Keratinocyte (primary cell): ENCODE measurements around the gene TBC1D7. TPM values are rescaled to one million over a fixed set of nuclear protein-coding genes. Genes with fewer than 3 reads are reported as not detected.
"Not testable (repeated sequence)": the region's sequence is repeated elsewhere in the genome, so short reads cannot be mapped to it uniquely, and the experiment has no call there.

Experiments
- DNase-seq: peaks from one replicate; pipeline ENCODE4 v3.0.0-alpha.2; 2011; ENCODE audit warnings: low read depth, missing footprints, low spot score
- FAIRE-seq: peaks from 2 replicates; lab custom pipeline; 2011; peaks lifted over from hg19 to GRCh38; lab: Jason Lieb, UNC
- H2AFZ ChIP-seq: 2 replicates; pipeline ENCODE4 v1.6.0; 2012; ENCODE audit warnings: low read length, control low read depth, inconsistent platforms; ENCODE audit not compliant: control insufficient read depth
- H3K27ac ChIP-seq: 2 replicates; pipeline ENCODE4 v1.5.1; 2011; ENCODE audit warnings: low read length; ENCODE audit not compliant: control insufficient read depth, insufficient read depth
- H3K27me3 ChIP-seq: 3 replicates; pipeline ENCODE4 v1.6.0; 2011; ENCODE audit warnings: low read length; ENCODE audit not compliant: control insufficient read depth, insufficient read depth; ENCODE audit errors: extremely low read depth
- H3K36me3 ChIP-seq, 2 experiments: 2 replicates in 1 of 2; 3 replicates in 1 of 2; pipeline ENCODE4 v1.5.1; 2011; ENCODE audit warnings: low read length in 2 of 2, mild to moderate bottlenecking in 1 of 2; ENCODE audit not compliant: control insufficient read depth in 2 of 2, insufficient read depth in 2 of 2; ENCODE audit errors: extremely low read depth in 1 of 2
- H3K4me1 ChIP-seq: 3 replicates; pipeline ENCODE4 v1.5.1; 2011; ENCODE audit warnings: low read length; ENCODE audit not compliant: control insufficient read depth, insufficient read depth; ENCODE audit errors: extremely low read depth
- H3K4me2 ChIP-seq: 3 replicates; pipeline ENCODE4 v1.6.0; 2011; ENCODE audit warnings: low read depth, low read length; ENCODE audit not compliant: control insufficient read depth, insufficient read depth; ENCODE audit errors: extremely low read depth
- H3K4me3 ChIP-seq, 3 experiments: fragments of 200-600 bp in 1 of 3; sonication (generic) in 1 of 3; 2 replicates in 2 of 3; 3 replicates in 1 of 3; pipeline ENCODE4 v1.5.1; 2011 to 2016; ENCODE audit warnings: low read length in 3 of 3, mild to moderate bottlenecking in 3 of 3, control low read depth in 2 of 3, inconsistent platforms in 1 of 3, low read depth in 1 of 3, mixed read lengths in 1 of 3, mixed run types in 1 of 3, moderate library complexity in 1 of 3; ENCODE audit not compliant: control insufficient read depth in 2 of 3, insufficient read depth in 2 of 3; ENCODE audit errors: extremely low read depth in 1 of 3
- H3K79me2 ChIP-seq: 2 replicates; pipeline ENCODE4 v1.6.0; 2012; ENCODE audit warnings: low read length; ENCODE audit not compliant: control insufficient read depth, insufficient read depth
- H3K9ac ChIP-seq: 3 replicates; pipeline ENCODE4 v1.6.0; 2011; ENCODE audit warnings: low read length; ENCODE audit not compliant: control insufficient read depth, insufficient read depth; ENCODE audit errors: extremely low read depth
- H3K9me1 ChIP-seq: 3 replicates; pipeline ENCODE4 v1.6.0; 2011; ENCODE audit warnings: low read length; ENCODE audit not compliant: control insufficient read depth, insufficient read depth; ENCODE audit errors: extremely low read depth
- H3K9me3 ChIP-seq: 2 replicates; pipeline ENCODE4 v1.5.1; 2012; ENCODE audit warnings: low read depth, low read length; ENCODE audit not compliant: control insufficient read depth
- H4K20me1 ChIP-seq: 3 replicates; pipeline ENCODE4 v1.6.0; 2011; ENCODE audit warnings: low read length; ENCODE audit not compliant: control insufficient read depth, insufficient read depth; ENCODE audit errors: extremely low read depth
- EZH2 ChIP-seq: IDR thresholded peaks from one replicate; pipeline ENCODE4 v1.6.1; 2012; ENCODE audit warnings: inconsistent platforms, mild to moderate bottlenecking, low read length, moderate library complexity
- dilution Hi-C: fragments of 300-500 bp; cut with MboI; formaldehyde crosslinking; loops from one replicate; pipeline ENCODE4 v1.7.0; 2020; ENCODE audit warnings: low sequenced_read_pairs; ENCODE audit not compliant: extremely low pct_ligation_motif_present
- polyA plus RNA-seq, 5 experiments: library from polyadenylated mRNA; depleted of rRNA in 3 of 5; stranded (reverse) in 3 of 5; stranded (forward) in 1 of 5; unstranded in 1 of 5; fragments of >200 nt; gene quantifications; 1 replicate in 1 of 5; 2 replicates in 3 of 5; 3 replicates in 1 of 5; pipeline versions ENCODE4 v1.2.1 to v1.2.3, GENCODE V29; 2011 to 2012; ENCODE audit warnings: missing spikeins in 2 of 5, low read depth in 1 of 5, low replicate concordance in 1 of 5
- TF ChIP-seq, protein P1 (sequence below), 3 experiments: IDR thresholded peaks in 1 of 3; conservative IDR thresholded peaks in 1 of 3; optimal IDR thresholded peaks in 1 of 3; 2 replicates in 2 of 3; 3 replicates in 1 of 3; pipeline versions ENCODE3 to v1.5.1; 2011; ENCODE audit warnings: low read length in 3 of 3, mild to moderate bottlenecking in 3 of 3, moderate library complexity in 2 of 3, control low read depth in 1 of 3, inconsistent platforms in 1 of 3; ENCODE audit not compliant: insufficient read depth in 2 of 3; ENCODE audit errors: extremely low read depth in 1 of 3

The TBC1D7 gene
- polyA plus RNA-seq, 1 donor (not counting 4 experiments of a cell fraction or from before 2014, with no cell fraction given): 30.4 TPM

DNA sequence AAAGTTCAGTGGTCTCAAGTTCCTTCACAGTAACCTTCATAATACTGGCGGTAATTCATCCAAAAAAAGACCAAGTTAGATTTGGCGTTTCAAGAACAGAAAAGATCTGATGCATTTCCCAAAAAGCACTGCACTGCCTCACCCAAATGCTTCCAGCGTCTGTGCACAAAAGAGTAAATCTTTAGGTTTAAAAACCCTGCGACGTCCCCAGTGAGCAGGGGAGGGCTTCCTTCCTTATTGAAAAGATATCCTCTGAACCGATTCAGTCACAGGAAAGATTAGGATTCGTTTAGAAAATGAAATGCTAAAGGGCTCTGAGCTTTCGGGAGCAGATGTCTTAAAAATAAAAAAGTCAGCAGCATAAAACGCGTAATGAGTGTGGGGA is 654 bp downstream of the TBC1D7 start:
- H4K20me1 ChIP-seq: no peaks in the 10 kb centered on the region
- peaks cover 0 to 6% of the 10 kb centered on the region in 2 experiments for H3K36me3 ChIP-seq
- peak overlapping the region; percentile 97 for H2AFZ ChIP-seq
- peaks cover 6% of the 10 kb centered on the region for H3K4me1 ChIP-seq
- no peaks in the 10 kb centered on the region for H3K79me2 ChIP-seq
- no peaks in the 10 kb centered on the region for H3K27me3 ChIP-seq
- dilution Hi-C loops: no loop called here
- H3K27ac ChIP-seq: peak overlapping the region; percentile 87
- no peak for TF ChIP-seq EZH2
- TF ChIP-seq, protein P1, sequence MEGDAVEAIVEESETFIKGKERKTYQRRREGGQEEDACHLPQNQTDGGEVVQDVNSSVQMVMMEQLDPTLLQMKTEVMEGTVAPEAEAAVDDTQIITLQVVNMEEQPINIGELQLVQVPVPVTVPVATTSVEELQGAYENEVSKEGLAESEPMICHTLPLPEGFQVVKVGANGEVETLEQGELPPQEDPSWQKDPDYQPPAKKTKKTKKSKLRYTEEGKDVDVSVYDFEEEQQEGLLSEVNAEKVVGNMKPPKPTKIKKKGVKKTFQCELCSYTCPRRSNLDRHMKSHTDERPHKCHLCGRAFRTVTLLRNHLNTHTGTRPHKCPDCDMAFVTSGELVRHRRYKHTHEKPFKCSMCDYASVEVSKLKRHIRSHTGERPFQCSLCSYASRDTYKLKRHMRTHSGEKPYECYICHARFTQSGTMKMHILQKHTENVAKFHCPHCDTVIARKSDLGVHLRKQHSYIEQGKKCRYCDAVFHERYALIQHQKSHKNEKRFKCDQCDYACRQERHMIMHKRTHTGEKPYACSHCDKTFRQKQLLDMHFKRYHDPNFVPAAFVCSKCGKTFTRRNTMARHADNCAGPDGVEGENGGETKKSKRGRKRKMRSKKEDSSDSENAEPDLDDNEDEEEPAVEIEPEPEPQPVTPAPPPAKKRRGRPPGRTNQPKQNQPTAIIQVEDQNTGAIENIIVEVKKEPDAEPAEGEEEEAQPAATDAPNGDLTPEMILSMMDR (optimal IDR thresholded peaks at IDR 0.05 in 1 of 3, IDR thresholded peaks at IDR 0.05 in 1 of 3, conservative IDR thresholded peaks at IDR 0.05 in 1 of 3; ENCODE audit: extremely low read depth in 1 of 3, insufficient read depth in 2 of 3, low read length in 3 of 3): no peak
- peak overlapping the region; percentile 74 to 89 (median 81) for H3K4me3 ChIP-seq
- DNase-seq (no peak), FAIRE-seq (no peak)
- H3K9ac ChIP-seq: peak overlapping the region; percentile 90
- H3K9me3 ChIP-seq: no peaks in the 10 kb centered on the region
- no peaks in the 10 kb centered on the region for H3K9me1 ChIP-seq
- peak overlapping the region; percentile 95 for H3K4me2 ChIP-seq

DNA sequence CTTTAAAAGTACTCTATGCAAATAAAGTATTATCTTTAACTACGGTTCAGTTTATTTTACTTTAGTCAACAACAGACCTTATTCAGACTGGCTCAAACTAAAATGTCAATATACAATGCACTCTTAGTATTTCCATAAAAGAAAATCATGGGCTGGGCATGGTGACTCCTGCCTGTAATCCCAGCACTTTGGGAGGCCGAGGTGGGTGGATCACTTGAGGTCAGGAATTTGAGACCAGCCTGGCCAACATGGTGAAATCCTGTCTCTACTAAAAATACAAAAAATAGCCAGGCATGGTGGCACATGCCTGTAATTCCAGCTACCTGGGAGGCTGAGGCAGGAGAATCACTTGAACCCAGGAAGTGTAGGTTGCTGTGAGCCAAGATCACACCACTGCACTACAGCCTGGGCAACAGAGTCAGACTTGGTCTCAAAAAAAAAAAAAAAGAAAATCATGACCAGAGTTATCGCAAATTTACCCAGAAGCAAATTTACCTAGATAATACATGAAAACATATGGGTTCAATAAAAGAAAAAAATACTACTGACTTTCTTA is 2.2 kb downstream of the TBC1D7 start:
- H3K27ac ChIP-seq, FAIRE-seq, H4K20me1 ChIP-seq, H3K4me2 ChIP-seq, H3K9me1 ChIP-seq, H3K79me2 ChIP-seq, H2AFZ ChIP-seq, dilution Hi-C loops, H3K9ac ChIP-seq, H3K4me1 ChIP-seq, H3K36me3 ChIP-seq, DNase-seq, H3K9me3 ChIP-seq, H3K4me3 ChIP-seq, H3K27me3 ChIP-seq: not testable (repeated sequence)
